Cardiac muscle cell (in vitro differentiated cells and primary cell): ENCODE results near the gene BNIP3. TPM values are rescaled to one million over a fixed set of nuclear protein-coding genes. Genes with fewer than 3 reads are reported as not detected.
A peak's percentile ranks its signal among the peaks of the same experiment; 100 is the strongest.

ENCODE experiments used
- DNase-seq, 2 donors: peaks; one replicate each; pipeline versions ENCODE4 v3.0.0 to v3.0.0-alpha.2; 2010 to 2017; ENCODE audit warnings: low read depth in 1 of 2, low spot score in 1 of 2
- H3K27ac ChIP-seq: fragments of 200-600 bp; sonication (generic); 2 replicates; pipeline ENCODE4 v1.5.1; 2016
- H3K27me3 ChIP-seq: fragments of 200-600 bp; sonication (generic); 2 replicates; pipeline ENCODE4 v1.6.0; 2016; ENCODE audit warnings: control low read depth
- H3K36me3 ChIP-seq: fragments of 200-600 bp; sonication (generic); 2 replicates; pipeline ENCODE4 v1.5.1; 2016; ENCODE audit warnings: control low read depth
- H3K4me1 ChIP-seq: fragments of 200-600 bp; sonication (generic); 2 replicates; pipeline ENCODE4 v1.8.1; 2017; ENCODE audit warnings: low read depth, mild to moderate bottlenecking, mixed run types
- H3K4me3 ChIP-seq: fragments of 200-600 bp; sonication (generic); 2 replicates; pipeline ENCODE4 v1.5.1; 2016; ENCODE audit warnings: mild to moderate bottlenecking
- H3K9me3 ChIP-seq: fragments of 200-600 bp; sonication (generic); 2 replicates; pipeline ENCODE4 v1.5.1; 2017; ENCODE audit warnings: low read depth, mild to moderate bottlenecking, control low read depth
- polyA plus RNA-seq: library from polyadenylated mRNA; unstranded; fragments of >200 nt; fragmentation: Nextera tagmentation; extraction: Ambion mirVana; gene quantifications from 2 replicates; pipeline ENCODE4 v1.2.1, GENCODE V29; 2016
- total RNA-seq: library from RNA; depleted of rRNA; stranded (reverse); fragments of >200 nt; gene quantifications from 2 replicates; pipeline ENCODE4 v1.2.3, GENCODE V29; 2016
- TF ChIP-seq, protein P1 (sequence below): IDR thresholded peaks from 2 replicates; pipeline ENCODE4 v1.5.1; 2012; ENCODE audit warnings: low read depth, mild to moderate bottlenecking, low read length

BNIP3 gene
- total and polyA plus RNA-seq, 2 experiments from 2014 or later = 686 to 1,301 TPM

DNA sequence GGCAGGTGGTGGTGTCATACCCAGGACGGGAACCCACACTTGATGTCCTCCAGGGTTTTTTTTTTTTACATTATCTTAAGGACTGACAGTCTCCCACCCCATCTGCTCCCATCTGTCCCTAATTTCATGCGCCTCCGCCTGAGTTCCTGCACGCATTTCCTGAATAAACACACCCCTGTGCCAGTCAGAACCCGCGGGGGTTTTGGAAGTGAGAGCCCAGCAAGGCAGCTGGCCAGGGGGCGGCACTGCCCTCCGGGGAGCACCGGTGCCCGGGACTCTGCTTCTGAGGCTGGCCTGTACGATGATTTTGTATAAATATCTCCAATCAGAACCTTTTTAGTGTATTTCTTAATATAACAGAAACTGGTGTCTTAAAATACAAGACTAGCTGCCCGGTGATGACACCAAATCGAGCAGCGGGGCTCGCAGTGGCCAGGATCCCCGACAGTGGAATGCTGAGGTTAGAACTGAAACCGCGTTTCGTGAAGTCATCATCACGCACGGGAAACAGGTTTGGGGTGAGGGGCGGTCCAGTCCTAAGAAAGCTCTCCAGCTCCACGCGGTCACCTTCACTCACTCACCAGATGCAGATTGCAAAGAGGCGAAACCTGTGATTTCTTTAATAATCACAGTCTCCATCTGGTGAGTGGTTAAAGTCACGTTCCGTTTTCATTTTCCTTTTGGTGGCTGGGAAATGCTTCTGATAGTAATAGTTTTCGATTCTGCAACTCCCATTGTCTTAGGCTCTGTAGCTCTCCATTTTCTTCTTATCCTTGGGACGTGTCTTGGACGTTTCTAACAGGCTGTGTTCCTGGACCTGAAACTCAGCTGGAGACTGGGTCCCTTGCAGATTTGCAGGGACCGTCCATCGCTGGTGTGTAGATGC, 19.7 kb downstream of the BNIP3 start:
- no peak for DNase-seq
- no peaks in the 10 kb centered on the region for H3K9me3 ChIP-seq
- no peak overlapping the region for H3K27ac ChIP-seq
- TF ChIP-seq, protein P1, sequence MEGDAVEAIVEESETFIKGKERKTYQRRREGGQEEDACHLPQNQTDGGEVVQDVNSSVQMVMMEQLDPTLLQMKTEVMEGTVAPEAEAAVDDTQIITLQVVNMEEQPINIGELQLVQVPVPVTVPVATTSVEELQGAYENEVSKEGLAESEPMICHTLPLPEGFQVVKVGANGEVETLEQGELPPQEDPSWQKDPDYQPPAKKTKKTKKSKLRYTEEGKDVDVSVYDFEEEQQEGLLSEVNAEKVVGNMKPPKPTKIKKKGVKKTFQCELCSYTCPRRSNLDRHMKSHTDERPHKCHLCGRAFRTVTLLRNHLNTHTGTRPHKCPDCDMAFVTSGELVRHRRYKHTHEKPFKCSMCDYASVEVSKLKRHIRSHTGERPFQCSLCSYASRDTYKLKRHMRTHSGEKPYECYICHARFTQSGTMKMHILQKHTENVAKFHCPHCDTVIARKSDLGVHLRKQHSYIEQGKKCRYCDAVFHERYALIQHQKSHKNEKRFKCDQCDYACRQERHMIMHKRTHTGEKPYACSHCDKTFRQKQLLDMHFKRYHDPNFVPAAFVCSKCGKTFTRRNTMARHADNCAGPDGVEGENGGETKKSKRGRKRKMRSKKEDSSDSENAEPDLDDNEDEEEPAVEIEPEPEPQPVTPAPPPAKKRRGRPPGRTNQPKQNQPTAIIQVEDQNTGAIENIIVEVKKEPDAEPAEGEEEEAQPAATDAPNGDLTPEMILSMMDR = no peak
- H3K4me3 ChIP-seq = no peak overlapping the region
- H3K36me3 ChIP-seq = peaks cover 11% of the 10 kb centered on the region
- no peaks in the 10 kb centered on the region for H3K27me3 ChIP-seq
- no peaks in the 10 kb centered on the region for H3K4me1 ChIP-seq

DNA sequence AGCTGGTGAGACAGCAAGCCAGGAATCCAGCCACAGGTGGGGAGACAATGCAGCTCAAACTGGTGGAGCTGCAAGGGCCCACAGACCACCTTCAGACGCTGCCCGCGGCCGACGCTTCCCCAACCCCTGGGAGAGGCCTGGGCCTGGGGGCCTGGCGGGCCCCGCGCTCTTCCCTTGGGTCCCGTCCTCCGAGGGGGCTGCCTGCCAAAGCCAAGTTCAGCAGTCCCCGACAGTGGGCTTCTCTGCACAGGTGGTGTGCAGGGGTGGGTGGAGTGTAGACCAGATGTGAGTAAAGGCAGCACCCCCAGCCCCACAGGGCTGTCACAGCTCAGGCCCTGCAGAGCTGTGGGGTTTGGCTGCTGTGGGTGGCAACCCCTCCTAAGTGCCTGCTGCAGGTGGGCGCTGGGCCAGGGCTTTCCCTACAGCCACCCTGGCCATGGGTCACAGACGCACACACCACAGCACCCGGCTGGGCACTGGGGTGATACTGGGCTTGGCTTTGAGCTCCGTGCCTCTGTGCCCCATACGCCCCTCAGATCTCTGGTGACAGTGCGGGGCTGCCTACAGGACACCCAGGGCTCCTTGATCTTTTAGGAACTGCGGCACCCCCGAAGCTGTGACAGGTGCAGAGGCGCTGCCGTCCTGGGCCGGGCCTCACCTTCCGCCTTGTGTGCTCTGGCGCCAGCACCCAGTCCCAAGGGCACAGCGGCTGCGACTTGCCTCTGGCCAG, 20.5 kb downstream of the BNIP3 start:
- DNase-seq = no peak
- H3K36me3 ChIP-seq = peaks cover 17% of the 10 kb centered on the region
- TF ChIP-seq, protein P1 = no peak
- H3K4me1 ChIP-seq = no peaks in the 10 kb centered on the region
- H3K27ac ChIP-seq = peak overlapping the region; percentile 28
- H3K9me3 ChIP-seq = no peaks in the 10 kb centered on the region
- H3K4me3 ChIP-seq = no peak overlapping the region
- H3K27me3 ChIP-seq = no peaks in the 10 kb centered on the region

- no peak for DNase-seq
- Histone ChIP-seq H3K27ac (peak overlapping the region; percentile 28), H3K36me3 (peaks cover 14% of the 10 kb centered on the region), H3K9me3 (no peaks in the 10 kb centered on the region), H3K4me3 (no peak overlapping the region), H3K4me1 (no peaks in the 10 kb centered on the region), H3K27me3 (no peaks in the 10 kb centered on the region)
- TF ChIP-seq, protein P1 = no peak
These were observed 21.1 kb downstream of the BNIP3 start for GRCh38 chr10:131960631-131961046.

DNA sequence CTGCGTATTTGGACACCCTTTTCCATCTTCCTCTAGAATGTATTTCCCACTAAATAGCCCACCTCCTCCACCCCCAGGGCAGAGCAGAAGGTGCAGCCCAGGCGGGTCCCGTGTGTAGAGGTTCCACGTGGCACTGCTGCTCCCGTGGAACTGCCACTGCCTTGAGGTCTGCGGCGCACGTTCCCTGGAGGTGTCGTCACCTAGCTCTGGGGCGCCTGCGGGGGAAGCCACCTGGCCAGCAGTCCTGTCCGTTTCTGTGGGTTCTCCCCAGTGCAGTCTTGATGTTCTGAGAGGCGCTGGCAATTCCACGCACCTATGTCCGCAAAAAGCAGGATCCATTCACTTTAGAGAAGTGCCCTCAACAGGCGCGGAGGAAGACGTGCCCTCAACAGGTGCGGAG, 21.9 kb downstream of the BNIP3 start:
- H3K4me3 ChIP-seq = no peak overlapping the region
- H3K9me3 ChIP-seq = no peaks in the 10 kb centered on the region
- peak overlapping the region; percentile 45 for H3K27ac ChIP-seq
- TF ChIP-seq, protein P1 = no peak
- no peaks in the 10 kb centered on the region for H3K27me3 ChIP-seq
- peaks cover 19% of the 10 kb centered on the region for H3K36me3 ChIP-seq
- H3K4me1 ChIP-seq = no peaks in the 10 kb centered on the region
- no peak for DNase-seq

GRCh38 chr10:131955591-131956340, 26.0 kb downstream of the BNIP3 start:
- H3K9me3 ChIP-seq = no peaks in the 10 kb centered on the region
- no peak overlapping the region for H3K27ac ChIP-seq
- H3K4me3 ChIP-seq = no peak overlapping the region
- H3K27me3 ChIP-seq = no peaks in the 10 kb centered on the region
- no peaks in the 10 kb centered on the region for H3K4me1 ChIP-seq
- no peak for DNase-seq
- H3K36me3 ChIP-seq = peaks cover 29% of the 10 kb centered on the region
- TF ChIP-seq, protein P1 = no peak
